GM12878 (cell line): ENCODE measurements around the gene RELT. TPM values are rescaled to one million over a fixed set of nuclear protein-coding genes. Genes with fewer than 3 reads are reported as not detected.

Experiments
- ATAC-seq: fragments of 200-7000 bp; cut with Tn5 transposase; 3 replicates; pipeline ENCODE4 v1.9.1; 2020; ENCODE audit warnings: mild to moderate bottlenecking, moderate library complexity
- BruUV-seq: library from RNA; stranded (reverse); fragments of 400-500 nt; replicated peaks from 2 replicates; lab custom pipeline; 2021; lab: Mats Ljungman, UMichigan
- CTCF ChIA-PET: fragments of 300-600 bp; sonication (Branson Sonifier 250); formaldehyde crosslinking; extraction: SDS; loops from one replicate; lab custom pipeline; 2021; ENCODE audit warnings: inconsistent platforms; lab: Yijun Ruan, JAX
- POLR2A ChIA-PET: fragments of 350-600 bp; formaldehyde crosslinking; extraction: SDS; loops from one replicate; lab custom pipeline; 2021; ENCODE audit warnings: inconsistent platforms; lab: Charles Lee
- RAD21 ChIA-PET: fragments of 300-600 bp; sonication (Branson Sonifier 250); formaldehyde crosslinking; loops from one replicate; lab custom pipeline; 2023; ENCODE audit warnings: antibody characterized with exemption; ENCODE audit not compliant: unreplicated experiment; lab: Charles Lee
- SMC1A ChIA-PET: fragments of 300-600 bp; sonication (Branson Sonifier 250); formaldehyde crosslinking; loops from one replicate; lab custom pipeline; 2023; ENCODE audit not compliant: unreplicated experiment, uncharacterized antibody; lab: Charles Lee
- DNase-seq: peaks from one replicate; pipeline ENCODE4 v3.0.0-alpha.2; 2011; ENCODE audit warnings: low read depth, low spot score
- FAIRE-seq: peaks from 3 replicates; lab custom pipeline; 2011; peaks lifted over from hg19 to GRCh38; lab: Jason Lieb, UNC
- H2AFZ ChIP-seq: 2 replicates; pipeline ENCODE4 v1.6.0; 2011; ENCODE audit warnings: low read depth, low read length, control low read depth; ENCODE audit not compliant: control insufficient read depth
- H3K27ac ChIP-seq: 2 replicates; pipeline ENCODE4 v1.5.1; 2011; ENCODE audit warnings: control low read depth; ENCODE audit not compliant: control insufficient read depth, insufficient read depth
- H3K27me3 ChIP-seq, 2 experiments: replicated peaks in 1 of 2; 2 replicates each; pipeline versions ENCODE4 v1.6.0 to v1.6.1; 2011; ENCODE audit warnings: low read length in 1 of 2; ENCODE audit not compliant: control insufficient read depth in 2 of 2, insufficient read depth in 2 of 2
- H3K36me3 ChIP-seq, 2 experiments: 2 replicates each; pipeline ENCODE4 v1.5.1; 2011; ENCODE audit warnings: low read length in 1 of 2; ENCODE audit not compliant: control insufficient read depth in 2 of 2, insufficient read depth in 2 of 2
- H3K4me1 ChIP-seq: 2 replicates; pipeline ENCODE4 v1.6.1; 2011; ENCODE audit warnings: mild to moderate bottlenecking, low read length, moderate library complexity, mixed read lengths; ENCODE audit not compliant: control insufficient read depth, insufficient read depth
- H3K4me2 ChIP-seq: 2 replicates; pipeline ENCODE4 v1.6.0; 2011; ENCODE audit warnings: control low read depth; ENCODE audit not compliant: control insufficient read depth, insufficient read depth
- H3K4me3 ChIP-seq: fragments of 200-600 bp; sonication (generic); 2 replicates; pipeline ENCODE4 v1.5.1; 2016
- H3K79me2 ChIP-seq: 2 replicates; pipeline ENCODE4 v1.6.0; 2011; ENCODE audit warnings: low read length; ENCODE audit not compliant: control insufficient read depth, insufficient read depth
- H3K9ac ChIP-seq: 2 replicates; pipeline ENCODE4 v1.8.0; 2011; ENCODE audit warnings: low read length, control low read depth, mixed read lengths; ENCODE audit not compliant: control insufficient read depth, insufficient read depth
- H3K9me3 ChIP-seq: replicated peaks from 3 replicates; pipeline ENCODE4 v1.5.1; 2011; ENCODE audit warnings: mild to moderate bottlenecking, low read length; ENCODE audit not compliant: control insufficient read depth, insufficient read depth
- H4K20me1 ChIP-seq: 2 replicates; pipeline ENCODE4 v1.6.0; 2011; ENCODE audit not compliant: control insufficient read depth, insufficient read depth
- ATF2 ChIP-seq: IDR thresholded peaks from 2 replicates; pipeline ENCODE4 v1.6.1; 2012; ENCODE audit warnings: low read length, inconsistent platforms
- BMI1 ChIP-seq: fragments of 450-650 bp; IDR thresholded peaks from 2 replicates; pipeline ENCODE4 v1.6.1; 2016; ENCODE audit warnings: mild to moderate bottlenecking, moderate library complexity, borderline replicate concordance
- CUX1 ChIP-seq: IDR thresholded peaks from 2 replicates; pipeline ENCODE4 v1.6.1; 2012; ENCODE audit warnings: improper control_type of control experiment, low read depth, low read length; ENCODE audit not compliant: insufficient replicate concordance
- E4F1 ChIP-seq: fragments of 450-650 bp; IDR thresholded peaks from 2 replicates; pipeline ENCODE4 v1.6.1; 2018; ENCODE audit warnings: borderline replicate concordance, mild to moderate bottlenecking; ENCODE audit not compliant: partially characterized antibody
- MEF2B ChIP-seq: fragments of 450-650 bp; IDR thresholded peaks from 2 replicates; pipeline ENCODE4 v1.6.1; 2018; ENCODE audit warnings: mild to moderate bottlenecking, moderate library complexity; ENCODE audit not compliant: partially characterized antibody, poor library complexity, severe bottlenecking
- NR2F1 ChIP-seq: fragments of 450-650 bp; conservative IDR thresholded peaks from 2 replicates; pipeline ENCODE4 v1.6.1; 2017; ENCODE audit warnings: mild to moderate bottlenecking
- RBBP5 ChIP-seq: fragments of 200-600 bp; sonication (generic); conservative IDR thresholded peaks from 2 replicates; pipeline ENCODE4 v1.6.1; 2016
- SP1 ChIP-seq: IDR thresholded peaks from one replicate; pipeline ENCODE4 v1.6.1; 2011; ENCODE audit warnings: low read depth, low read length
- SREBF1 ChIP-seq: IDR thresholded peaks from 2 replicates; pipeline ENCODE4 v1.6.1; 2012; ENCODE audit warnings: mild to moderate bottlenecking, low read length
- SREBF2 ChIP-seq: IDR thresholded peaks from 2 replicates; pipeline ENCODE4 v1.6.1; 2012; ENCODE audit warnings: mild to moderate bottlenecking, low read length
- STAT3 ChIP-seq: IDR thresholded peaks from 2 replicates; pipeline ENCODE4 v1.6.1; 2011; ENCODE audit warnings: low read depth, low read length, improper control_type of control experiment
- TAF1 ChIP-seq: IDR thresholded peaks from 2 replicates; pipeline ENCODE4 v1.6.1; 2011; ENCODE audit warnings: mild to moderate bottlenecking, low read depth, low read length, borderline replicate concordance
- ZBED1 ChIP-seq: IDR thresholded peaks from 2 replicates; pipeline ENCODE4 v1.6.1; 2016; ENCODE audit warnings: borderline replicate concordance
- ZNF384 ChIP-seq: IDR thresholded peaks from 2 replicates; pipeline ENCODE4 v1.6.1; 2012; ENCODE audit warnings: low read depth, mild to moderate bottlenecking, low read length, improper control_type of control experiment, borderline replicate concordance
- WGBS: methylation state at CpG from one replicate; pipeline ENCODE4 v1.1.6; 2016; ENCODE audit warnings: low lambda C conversion rate; ENCODE audit not compliant: insufficient replicate concordance, insufficient coverage; ENCODE audit errors: missing lambda C conversion rate; 5-methylcytosine and 5-hydroxymethylcytosine counted together
- in situ Hi-C: fragments of 300-500 bp; cut with MboI; formaldehyde crosslinking; loops from 9 replicates; pipeline ENCODE4 v1.14.3; 2018; ENCODE audit warnings: mixed read lengths
- intact Hi-C: fragments of 100-400 bp; cut with micrococcal nuclease; formaldehyde crosslinking; loops from one replicate; pipeline ENCODE4 v1.14.2; 2022; ENCODE audit not compliant: unreplicated experiment
- polyA plus RNA-seq, 11 experiments: library from polyadenylated mRNA; depleted of rRNA in 4 of 11; unstranded in 6 of 11; stranded (reverse) in 5 of 11; fragments of >200 nt; fragmentation: Nextera tagmentation in 4 of 11; fragmentation: Illumina TruSeq in 1 of 11; extraction: Ambion mirVana in 4 of 11; extraction: Trizol in 1 of 11; gene quantifications; 1 replicate in 1 of 11; 2 replicates in 10 of 11; pipeline versions ENCODE4 v1.2.1 to v1.2.3, GENCODE V29; 2011 to 2016; ENCODE audit warnings: inconsistent platforms in 2 of 11, missing spikeins in 2 of 11, low read depth in 1 of 11
- total RNA-seq, 4 experiments: library from RNA; depleted of rRNA in 3 of 4; stranded (reverse); fragments of >200 nt in 3 of 4; fragmentation: Illumina TruSeq in 1 of 4; extraction: Trizol in 1 of 4; gene quantifications; 2 replicates each; pipeline versions ENCODE4 v1.2.1 to v1.2.3, GENCODE V29; 2013 to 2021

The RELT gene
- total and polyA plus RNA-seq, 10 of the 15 experiments (the other 5 are each of a cell fraction or from before 2014, with no cell fraction given): 1.2 to 28.5 (median 10.8) TPM

- TF ChIP-seq CUX1 (no peak), SREBF2 (no peak), ZBED1 (no peak), STAT3 (no peak), TAF1 (no peak), RBBP5 (no peak)
Measured at GRCh38 chr11:73343076-73343873, 32.9 kb upstream of the RELT start (continued).

- Histone ChIP-seq H3K27ac (no peak overlapping the region), H3K9ac (no peak overlapping the region), H3K9me3 (no peaks in the 10 kb centered on the region), H3K4me3 (no peak overlapping the region), H4K20me1 (no peaks in the 10 kb centered on the region), H2AFZ (no peak overlapping the region), H3K27me3 (no peaks in the 10 kb centered on the region), H3K4me1 (no peaks in the 10 kb centered on the region), H3K36me3 (no peaks in the 10 kb centered on the region; a peak in 1 of 4 replicates), H3K79me2 (no peaks in the 10 kb centered on the region), H3K4me2 (no peak overlapping the region)
- ChIA-PET POLR2A (interaction anchor here (0.5 kb wide), 1 partner anchor 290 kb away, joined by 4 read pairs; no protein-coding TSS in a partner anchor), SMC1A (no interaction called here), RAD21 (no interaction called here), CTCF (interaction anchor here (1.0 to 1.1 kb wide), 3 partner anchors 9 to 49 kb away, joined by 3 to 4 read pairs (median 3); no protein-coding TSS in a partner anchor)
- no TSS peak for BruUV-seq
- in situ Hi-C loops (no loop called here), intact Hi-C loops (no loop called here)
- WGBS: 74% methylated on average over 20 of the region's 20 CpGs
- FAIRE-seq (no peak), ATAC-seq (no peak), DNase-seq (no peak)
- TF ChIP-seq MEF2B (no peak), ATF2 (no peak), SREBF1 (no peak), SP1 (no peak), ZNF384 (no peak), NR2F1 (no peak), E4F1 (no peak), BMI1 (no peak)
Measured at GRCh38 chr11:73344191-73344607, 32.0 kb upstream of the RELT start.
